Measurements from ENCODE around the gene KIAA1671. TPM values are rescaled to one million over a fixed set of nuclear protein-coding genes. Genes with fewer than 3 reads are reported as not detected.

Gene KIAA1671
- total and polyA plus RNA-seq, 2 of the 13 experiments (the other 11 are each of a cell fraction or from before 2014, with no cell fraction given) = 13.5 to 13.6 TPM

DNA sequence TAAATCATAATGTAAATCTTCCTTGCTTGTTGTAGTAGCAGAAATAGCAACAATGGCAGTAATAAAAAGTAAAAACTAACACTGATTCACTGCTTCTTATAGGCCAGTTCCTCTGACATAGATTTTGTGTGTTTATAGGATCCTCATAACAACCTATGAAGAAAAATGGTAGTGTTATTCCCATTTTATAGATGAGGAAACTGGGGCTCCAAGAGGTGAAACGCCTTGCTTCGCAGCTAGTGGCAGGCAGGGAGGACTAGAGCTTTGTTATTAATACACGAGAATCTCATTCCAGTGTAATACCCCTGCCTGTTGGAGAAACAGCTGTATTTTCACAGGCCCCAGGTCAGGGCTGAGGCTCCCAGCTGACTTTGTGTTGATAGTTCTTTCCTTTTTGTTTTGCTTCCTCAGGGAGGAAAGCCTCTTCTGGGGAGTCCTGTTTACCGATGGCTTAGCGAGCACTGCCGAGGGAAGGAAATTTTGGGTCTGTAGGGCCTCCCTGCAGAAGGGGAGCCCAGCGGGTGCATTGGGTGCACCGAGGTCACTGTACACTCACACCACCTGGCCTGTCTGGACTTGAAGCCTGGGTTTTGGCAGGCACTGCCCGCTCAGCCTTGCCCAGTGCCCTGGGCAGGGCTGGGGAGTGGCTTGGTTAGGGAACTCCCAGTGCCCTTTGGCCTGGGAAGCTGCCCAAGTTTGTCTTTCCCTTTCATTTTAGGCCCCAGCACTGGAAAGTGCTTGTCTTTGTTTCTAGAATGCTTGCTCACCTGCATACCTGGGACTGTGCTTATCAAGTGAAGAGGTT lies 13.5 kb downstream of the KIAA1671 start (continued):
- TF ChIP-seq, protein P1, sequence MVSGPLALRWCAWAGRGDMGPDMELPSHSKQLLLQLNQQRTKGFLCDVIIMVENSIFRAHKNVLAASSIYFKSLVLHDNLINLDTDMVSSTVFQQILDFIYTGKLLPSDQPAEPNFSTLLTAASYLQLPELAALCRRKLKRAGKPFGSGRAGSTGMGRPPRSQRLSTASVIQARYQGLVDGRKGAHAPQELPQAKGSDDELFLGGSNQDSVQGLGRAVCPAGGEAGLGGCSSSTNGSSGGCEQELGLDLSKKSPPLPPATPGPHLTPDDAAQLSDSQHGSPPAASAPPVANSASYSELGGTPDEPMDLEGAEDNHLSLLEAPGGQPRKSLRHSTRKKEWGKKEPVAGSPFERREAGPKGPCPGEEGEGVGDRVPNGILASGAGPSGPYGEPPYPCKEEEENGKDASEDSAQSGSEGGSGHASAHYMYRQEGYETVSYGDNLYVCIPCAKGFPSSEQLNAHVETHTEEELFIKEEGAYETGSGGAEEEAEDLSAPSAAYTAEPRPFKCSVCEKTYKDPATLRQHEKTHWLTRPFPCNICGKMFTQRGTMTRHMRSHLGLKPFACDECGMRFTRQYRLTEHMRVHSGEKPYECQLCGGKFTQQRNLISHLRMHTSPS (CRISPR knock-in tag; IDR thresholded peaks at IDR 0.05; ENCODE audit: low read depth) = peak; percentile 98
- TF ChIP-seq ZFY (CRISPR knock-in tag; IDR thresholded peaks at IDR 0.05) (peak; percentile 48; the same call in 1 of the 2 replicates), YEATS4 (CRISPR knock-in tag; IDR thresholded peaks at IDR 0.05; ENCODE audit: borderline replicate concordance) (peak; percentile 57; the same call in 1 of the 2 replicates), WIZ (CRISPR knock-in tag; IDR thresholded peaks at IDR 0.05) (no peak), NR2C2 (CRISPR knock-in tag; IDR thresholded peaks at IDR 0.05; ENCODE audit: borderline replicate concordance) (peak; percentile 67; the same call in 1 of the 2 replicates), CBFB (CRISPR knock-in tag; IDR thresholded peaks at IDR 0.05) (no peak), ZNF124 (CRISPR knock-in tag; IDR thresholded peaks at IDR 0.05) (0 out of 2 replicates have a peak, but pooled peaks have one; percentile 24), ZFX (CRISPR knock-in tag; IDR thresholded peaks at IDR 0.05; ENCODE audit: low read depth) (peak; percentile 50; the same call in 1 of the 2 replicates), ZNF556 (CRISPR knock-in tag; IDR thresholded peaks at IDR 0.05; ENCODE audit: borderline replicate concordance) (0 out of 2 replicates have a peak, but pooled peaks have one; percentile 39), SMAD3 (CRISPR knock-in tag; IDR thresholded peaks at IDR 0.05) (no peak), FOXO1 (CRISPR knock-in tag; IDR thresholded peaks at IDR 0.05) (no peak), HNRNPK (IDR thresholded peaks at IDR 0.05; ENCODE audit: low read depth, low read length, poor library complexity, severe bottlenecking) (no peak), NR2F6 (IDR thresholded peaks at IDR 0.05) (peak; percentile 39; the same call in 1 of the 2 replicates), NR2F6 (CRISPR knock-in tag; IDR thresholded peaks at IDR 0.05) (peak; percentile 45; the same call in 1 of the 2 replicates), BCL6 (CRISPR knock-in tag; IDR thresholded peaks at IDR 0.05) (peak; percentile 31; the same call in 1 of the 2 replicates), FOXP1 (IDR thresholded peaks at IDR 0.05) (no peak), FOXP1 (CRISPR knock-in tag; IDR thresholded peaks at IDR 0.05) (peak; percentile 26; the same call in 1 of the 2 replicates), PAXIP1 (CRISPR knock-in tag; conservative IDR thresholded peaks at IDR 0.05) (peak; percentile 15; the same call in 1 of the 2 replicates)
- TF ChIP-seq, protein P2, sequence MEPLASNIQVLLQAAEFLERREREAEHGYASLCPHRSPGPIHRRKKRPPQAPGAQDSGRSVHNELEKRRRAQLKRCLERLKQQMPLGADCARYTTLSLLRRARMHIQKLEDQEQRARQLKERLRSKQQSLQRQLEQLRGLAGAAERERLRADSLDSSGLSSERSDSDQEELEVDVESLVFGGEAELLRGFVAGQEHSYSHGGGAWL (CRISPR knock-in tag; IDR thresholded peaks at IDR 0.05) = no peak
- TF ChIP-seq, protein P3, sequence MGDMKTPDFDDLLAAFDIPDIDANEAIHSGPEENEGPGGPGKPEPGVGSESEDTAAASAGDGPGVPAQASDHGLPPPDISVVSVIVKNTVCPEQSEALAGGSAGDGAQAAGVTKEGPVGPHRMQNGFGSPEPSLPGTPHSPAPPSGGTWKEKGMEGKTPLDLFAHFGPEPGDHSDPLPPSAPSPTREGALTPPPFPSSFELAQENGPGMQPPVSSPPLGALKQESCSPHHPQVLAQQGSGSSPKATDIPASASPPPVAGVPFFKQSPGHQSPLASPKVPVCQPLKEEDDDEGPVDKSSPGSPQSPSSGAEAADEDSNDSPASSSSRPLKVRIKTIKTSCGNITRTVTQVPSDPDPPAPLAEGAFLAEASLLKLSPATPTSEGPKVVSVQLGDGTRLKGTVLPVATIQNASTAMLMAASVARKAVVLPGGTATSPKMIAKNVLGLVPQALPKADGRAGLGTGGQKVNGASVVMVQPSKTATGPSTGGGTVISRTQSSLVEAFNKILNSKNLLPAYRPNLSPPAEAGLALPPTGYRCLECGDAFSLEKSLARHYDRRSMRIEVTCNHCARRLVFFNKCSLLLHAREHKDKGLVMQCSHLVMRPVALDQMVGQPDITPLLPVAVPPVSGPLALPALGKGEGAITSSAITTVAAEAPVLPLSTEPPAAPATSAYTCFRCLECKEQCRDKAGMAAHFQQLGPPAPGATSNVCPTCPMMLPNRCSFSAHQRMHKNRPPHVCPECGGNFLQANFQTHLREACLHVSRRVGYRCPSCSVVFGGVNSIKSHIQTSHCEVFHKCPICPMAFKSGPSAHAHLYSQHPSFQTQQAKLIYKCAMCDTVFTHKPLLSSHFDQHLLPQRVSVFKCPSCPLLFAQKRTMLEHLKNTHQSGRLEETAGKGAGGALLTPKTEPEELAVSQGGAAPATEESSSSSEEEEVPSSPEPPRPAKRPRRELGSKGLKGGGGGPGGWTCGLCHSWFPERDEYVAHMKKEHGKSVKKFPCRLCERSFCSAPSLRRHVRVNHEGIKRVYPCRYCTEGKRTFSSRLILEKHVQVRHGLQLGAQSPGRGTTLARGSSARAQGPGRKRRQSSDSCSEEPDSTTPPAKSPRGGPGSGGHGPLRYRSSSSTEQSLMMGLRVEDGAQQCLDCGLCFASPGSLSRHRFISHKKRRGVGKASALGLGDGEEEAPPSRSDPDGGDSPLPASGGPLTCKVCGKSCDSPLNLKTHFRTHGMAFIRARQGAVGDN (CRISPR knock-in tag; IDR thresholded peaks at IDR 0.05) = peak; percentile 80
